HG03175 (cell line): ENCODE data around the gene ERICH3.
"Not testable (repeated sequence)": the region's sequence is repeated elsewhere in the genome, so short reads cannot be mapped to it uniquely, and the experiment has no call there.

Source experiments
- ATAC-seq: cut with Tn5 transposase; IDR thresholded peaks from one replicate; pipeline ENCODE4 v1.9.1; 2021; ENCODE audit warnings: mild to moderate bottlenecking, moderate library complexity; ENCODE audit not compliant: unreplicated experiment

ERICH3 gene

DNA sequence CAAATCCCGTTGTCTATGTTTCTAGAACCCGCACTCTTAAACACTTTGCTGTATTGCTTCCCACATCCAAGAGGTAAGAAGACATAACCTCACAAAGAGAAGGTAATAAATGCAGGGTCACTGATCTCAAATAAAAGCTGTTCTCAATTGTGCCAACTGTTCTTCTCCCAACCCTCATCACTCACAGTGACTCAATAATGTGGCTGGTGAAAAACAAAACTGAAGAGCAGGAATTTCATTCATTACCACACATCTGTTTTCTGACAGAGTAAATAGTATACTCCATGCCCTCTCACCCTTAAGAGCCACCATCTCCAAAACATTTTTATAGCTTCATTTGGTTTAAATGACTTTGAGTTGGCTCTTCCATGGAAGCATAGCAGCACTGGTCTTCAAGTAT lies 6.2 kb upstream of the ERICH3 start:
- no peak for ATAC-seq

DNA sequence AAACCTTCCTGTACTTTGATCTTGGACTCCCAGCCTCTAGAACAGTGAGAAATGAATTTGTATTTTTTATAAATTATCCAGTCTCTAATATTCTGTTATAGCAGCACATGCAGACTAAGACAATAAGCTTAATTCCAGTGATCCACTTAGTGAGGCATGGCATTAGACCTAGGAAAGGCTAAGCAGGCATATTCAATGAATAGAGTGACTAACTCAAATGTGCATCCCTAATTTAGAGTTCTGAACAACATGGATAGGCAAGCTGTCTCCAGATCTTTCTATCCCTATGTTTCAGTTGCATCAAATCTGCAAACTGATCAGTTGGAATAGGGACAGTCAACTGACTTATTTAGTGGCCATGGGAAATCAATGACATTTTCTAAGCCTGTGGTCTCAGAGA lies 4.3 kb upstream of the ERICH3 start:
- no peak for ATAC-seq

DNA sequence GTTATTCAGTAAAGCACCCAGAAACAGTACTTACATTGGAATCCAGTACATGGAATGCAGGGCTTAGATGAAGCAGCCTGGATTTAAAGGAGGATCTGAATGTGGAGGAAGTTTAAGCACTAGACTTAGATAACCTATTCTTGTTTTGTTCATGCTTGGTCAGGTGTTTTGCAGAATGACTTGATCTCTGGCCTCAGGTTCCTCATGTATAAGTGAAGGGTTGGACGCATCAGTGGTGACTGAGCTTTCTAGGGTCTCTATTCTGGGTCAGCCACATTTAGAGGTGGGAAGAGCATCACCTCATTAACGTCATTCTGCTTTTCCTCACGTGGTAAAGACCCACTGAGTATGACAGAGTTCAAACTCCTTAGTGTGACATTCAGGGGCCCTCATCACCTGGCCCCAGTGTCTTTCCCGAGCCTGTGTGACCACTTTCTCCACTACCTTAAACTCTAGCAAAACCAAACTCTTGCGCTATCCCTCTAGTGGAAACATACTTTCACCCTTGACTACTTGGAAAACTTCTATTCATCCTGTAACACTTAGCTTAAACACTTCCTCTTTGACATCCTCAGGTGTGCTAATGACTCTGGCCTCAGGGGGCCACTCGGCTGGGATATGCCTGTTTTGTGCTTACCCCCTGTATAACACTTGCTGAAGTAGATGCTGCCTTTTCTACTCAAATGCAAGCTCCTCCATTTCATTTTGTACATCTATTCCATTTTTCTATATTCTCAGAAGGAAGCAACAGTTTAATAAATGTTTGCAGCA lies 871 bp upstream of the ERICH3 start:
- no peak for ATAC-seq

DNA sequence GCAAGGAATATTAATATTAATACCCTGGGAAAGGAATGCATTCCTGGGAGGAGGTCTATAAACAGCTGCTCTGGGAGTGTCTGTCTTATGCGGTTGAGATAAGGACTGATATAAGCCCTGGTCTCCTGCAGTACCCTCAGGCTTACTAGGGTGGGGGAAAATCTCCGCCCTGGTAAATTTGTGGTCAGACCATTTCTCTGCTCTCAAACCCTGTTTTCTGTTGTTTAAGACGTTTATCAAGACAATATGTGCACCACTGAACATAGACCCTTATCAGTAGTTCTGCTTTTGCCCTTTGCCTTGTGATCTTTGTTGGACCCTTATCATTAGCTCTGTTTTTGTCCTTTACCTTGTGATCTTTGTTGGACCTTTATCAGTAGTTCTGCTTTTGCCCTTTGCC lies 2.7 kb downstream of the ERICH3 start:
- ATAC-seq, result not testable (repeated sequence)

DNA sequence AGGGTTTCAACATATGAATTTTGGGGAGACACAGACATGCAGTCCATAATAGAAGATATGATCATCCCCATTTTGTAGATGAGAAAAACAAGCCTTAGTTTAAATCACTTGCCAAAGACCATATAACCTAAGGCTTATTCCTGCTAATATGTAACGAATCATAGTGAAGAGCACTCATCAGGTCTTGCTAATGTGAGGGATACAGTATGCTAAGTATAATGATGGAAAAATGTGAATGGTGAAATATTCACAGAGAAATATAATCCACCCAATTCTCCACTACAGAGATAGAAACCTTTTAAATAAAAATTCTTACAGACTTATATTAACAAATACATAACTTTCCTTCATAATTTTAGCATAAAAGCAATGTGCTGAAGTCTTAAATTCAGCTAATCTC lies 18.9 kb downstream of the ERICH3 start:
- no peak for ATAC-seq

DNA sequence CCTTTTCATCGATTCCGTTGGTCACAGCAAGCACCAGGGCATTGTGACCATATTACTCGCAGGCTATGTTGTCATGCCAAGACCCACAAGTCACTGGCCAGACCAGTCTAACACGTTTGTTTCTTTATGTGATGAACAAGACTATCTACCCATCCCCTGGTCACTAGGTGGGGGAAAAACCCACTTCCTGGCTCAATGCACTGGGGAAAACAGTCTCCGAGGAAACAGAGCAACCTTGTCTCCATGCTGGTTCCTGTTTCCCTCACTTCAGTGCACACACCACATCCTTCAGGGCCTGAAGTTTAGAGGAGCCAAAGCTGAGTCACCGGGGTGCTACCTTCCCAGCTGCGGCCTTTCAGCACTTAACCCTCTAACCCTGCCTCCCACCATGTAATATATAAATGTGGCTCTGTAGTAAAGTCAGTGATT lies 20.9 kb downstream of the ERICH3 start:
- ATAC-seq, result peak; percentile 99

DNA sequence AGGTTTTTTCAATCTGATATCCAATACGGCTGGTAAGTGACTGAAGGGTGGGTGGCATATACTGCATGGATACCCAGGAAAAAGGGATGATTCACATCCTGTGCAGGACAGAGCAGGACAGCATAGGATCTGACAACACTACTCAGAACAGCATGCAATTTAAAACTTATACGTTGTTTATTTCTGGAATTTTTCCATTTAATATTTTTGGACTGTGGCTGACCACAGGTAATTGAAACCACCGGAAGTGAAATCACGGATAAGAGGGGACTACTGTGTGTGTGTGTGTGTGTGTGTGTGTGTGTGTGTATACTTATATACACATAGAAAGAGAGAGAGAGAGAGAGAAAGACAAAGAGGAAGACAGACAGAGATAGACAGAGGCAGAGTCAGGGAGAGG lies 23.0 kb downstream of the ERICH3 start:
- no peak for ATAC-seq

DNA sequence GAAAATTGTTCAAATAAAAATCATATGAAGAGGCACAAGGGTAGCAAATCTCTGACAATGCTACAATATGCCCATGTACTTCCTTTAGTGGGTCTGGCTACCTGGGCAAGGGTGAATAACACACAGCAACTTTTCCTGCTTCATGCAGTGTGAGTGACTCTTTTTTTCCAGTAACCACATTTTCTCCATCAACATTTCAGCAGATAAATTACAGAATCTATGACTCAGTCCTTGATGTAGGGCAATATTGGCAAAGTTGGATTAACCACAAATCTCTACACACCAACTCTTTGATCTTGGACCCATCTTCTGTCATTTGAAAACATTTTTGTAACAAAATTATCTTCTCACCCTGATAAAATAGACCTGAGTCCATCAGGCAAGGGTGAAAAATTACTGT lies 31.7 kb downstream of the ERICH3 start:
- no peak for ATAC-seq

DNA sequence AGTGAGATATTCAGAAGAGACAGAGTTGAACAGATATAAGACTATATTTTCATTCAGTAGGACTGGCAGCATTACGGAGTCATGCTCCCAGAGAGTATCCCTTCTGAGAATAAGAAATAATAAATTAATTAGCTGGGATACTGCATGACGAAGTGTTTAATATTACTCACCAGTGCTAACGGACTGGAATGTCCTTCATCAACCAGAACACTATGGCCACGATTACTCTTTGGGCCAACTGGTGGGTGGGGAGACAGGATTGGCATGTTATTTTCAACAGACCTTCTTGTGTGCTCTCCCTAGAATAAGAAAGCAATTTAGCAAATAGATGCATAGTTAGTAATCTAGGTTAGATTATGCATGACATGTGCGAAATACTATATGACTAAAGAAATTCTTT lies 32.4 kb downstream of the ERICH3 start:
- no peak for ATAC-seq

DNA sequence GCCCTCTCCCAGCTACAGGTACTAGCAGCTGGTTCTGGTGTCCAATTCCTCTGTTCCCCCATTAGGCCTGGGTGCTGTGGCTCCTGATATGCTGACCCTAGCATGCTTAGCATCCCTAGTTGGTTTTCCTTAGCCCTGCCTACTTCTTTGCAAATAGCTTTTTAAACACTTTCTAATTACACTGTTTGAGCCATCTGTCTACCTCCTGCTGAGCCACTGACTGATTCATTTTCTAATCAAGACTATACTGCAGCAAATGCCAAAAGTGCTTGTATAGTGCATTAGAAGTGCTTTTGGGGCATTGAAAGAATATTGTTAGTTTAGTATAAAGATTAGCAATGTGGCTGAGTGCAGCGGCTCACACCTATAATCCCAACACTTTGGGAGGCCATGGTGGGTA lies 36.3 kb downstream of the ERICH3 start:
- ATAC-seq, result no peak

DNA sequence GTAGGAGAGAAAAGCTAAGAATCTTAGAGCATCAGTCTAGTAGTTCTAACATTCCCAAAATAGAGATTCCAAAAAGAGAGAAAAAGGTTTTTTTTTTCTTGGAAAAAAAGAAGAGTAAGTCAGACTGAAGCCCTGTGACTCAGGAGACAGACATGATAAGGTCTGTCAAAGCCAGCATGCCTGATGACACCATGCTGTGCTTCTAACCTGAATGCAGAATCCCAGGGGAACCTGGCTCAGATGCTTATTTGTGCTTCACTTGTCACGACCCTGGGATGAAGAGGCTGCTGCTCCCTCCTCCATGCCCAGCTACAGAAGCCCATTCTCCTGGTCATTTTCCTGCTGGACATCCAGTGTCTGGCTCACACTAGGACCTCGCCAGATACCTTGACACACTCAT lies 44.3 kb downstream of the ERICH3 start:
- ATAC-seq, result no peak

DNA sequence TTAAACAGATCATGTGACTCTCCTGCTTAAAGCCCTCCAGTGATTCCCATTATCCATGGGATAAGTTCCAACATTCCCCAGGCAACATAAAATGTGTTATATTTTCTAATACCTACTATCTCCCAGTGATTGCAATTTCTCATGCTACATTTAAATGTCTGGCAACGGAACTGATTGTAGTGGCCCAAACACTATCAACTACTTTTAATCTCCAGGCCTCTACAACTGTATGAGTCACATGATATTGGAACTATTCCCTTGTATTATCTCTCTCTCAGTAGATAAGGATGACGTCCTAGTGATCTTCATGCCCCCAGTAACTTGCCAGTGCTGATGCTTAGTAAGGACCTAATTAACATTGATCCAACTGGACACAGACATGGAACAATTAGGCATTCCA lies 49.9 kb downstream of the ERICH3 start:
- ATAC-seq, result no peak

DNA sequence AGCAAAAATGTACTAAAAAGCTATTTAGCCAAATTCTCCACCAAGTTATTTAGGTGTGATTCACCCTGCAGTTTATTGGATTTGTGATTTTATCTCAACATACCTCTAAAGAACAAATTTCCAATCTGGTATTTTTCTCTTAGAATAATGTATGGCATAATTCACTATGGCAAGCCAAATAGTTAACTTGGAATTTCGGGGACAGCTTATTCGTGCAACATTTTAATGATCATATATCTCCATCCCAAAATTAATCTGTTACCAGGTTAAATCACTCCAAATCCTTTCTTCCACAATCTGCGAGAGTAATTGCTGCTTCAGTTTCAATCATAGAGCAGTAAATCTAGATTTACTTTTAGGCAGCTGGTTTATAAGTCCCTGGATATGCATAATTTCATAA lies 53.4 kb downstream of the ERICH3 start:
- no peak for ATAC-seq

DNA sequence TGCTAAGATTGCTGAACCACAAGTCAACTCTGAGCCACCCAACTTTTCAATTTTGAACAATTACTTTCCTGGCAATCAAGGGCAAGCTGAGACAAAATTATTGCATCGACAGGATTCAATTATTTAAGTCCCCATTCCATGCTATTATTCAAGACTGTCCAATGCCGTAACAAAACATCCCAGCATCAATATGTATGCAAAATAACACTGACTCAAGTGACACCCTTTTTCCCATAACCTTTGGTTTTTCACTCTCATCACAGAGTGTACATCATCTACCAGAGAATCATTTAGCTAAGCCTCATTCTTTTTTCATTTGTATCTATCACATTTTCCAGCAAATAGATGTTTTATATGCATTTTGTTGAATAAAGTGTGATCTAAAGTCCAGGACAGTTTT lies 54.6 kb downstream of the ERICH3 start:
- ATAC-seq, result no peak

DNA sequence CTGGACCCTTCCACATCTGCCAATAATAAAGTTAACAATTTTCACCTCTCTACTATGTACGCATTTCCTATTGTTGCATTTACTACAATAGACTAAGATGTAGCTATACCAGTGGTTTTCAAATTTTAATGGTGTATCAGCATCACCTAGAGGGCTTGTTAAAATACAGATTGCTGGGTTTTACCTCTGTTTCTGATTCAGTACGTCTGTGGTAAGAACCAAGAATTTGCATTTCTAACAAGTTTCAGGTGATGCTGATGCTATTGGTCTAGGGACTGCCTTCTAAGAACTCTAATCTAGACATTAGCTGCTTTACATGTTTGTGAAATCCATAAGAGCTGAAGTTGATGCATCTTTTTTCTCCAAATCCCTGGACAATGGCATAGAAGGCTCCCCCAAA lies 59.7 kb downstream of the ERICH3 start:
- ATAC-seq, result peak; percentile 68

DNA sequence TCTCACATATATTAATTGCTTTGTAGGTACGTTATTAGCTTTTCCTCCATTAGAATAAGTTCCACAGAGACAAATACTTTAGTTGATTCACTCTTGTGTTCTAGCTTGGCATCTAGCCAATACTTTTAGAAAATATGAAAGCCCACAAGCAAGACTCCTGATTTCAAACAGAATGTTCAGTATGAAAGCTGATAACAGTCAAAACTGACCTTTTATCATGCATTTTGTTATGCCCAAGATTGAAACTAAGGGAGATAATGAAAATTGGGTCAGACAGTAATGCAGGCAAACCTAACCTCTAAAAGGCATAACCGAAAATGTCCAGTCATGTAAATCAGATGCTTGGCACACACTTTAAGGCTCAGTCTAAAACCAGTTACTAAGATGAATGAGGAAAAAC lies 61.7 kb downstream of the ERICH3 start:
- ATAC-seq, result no peak

DNA sequence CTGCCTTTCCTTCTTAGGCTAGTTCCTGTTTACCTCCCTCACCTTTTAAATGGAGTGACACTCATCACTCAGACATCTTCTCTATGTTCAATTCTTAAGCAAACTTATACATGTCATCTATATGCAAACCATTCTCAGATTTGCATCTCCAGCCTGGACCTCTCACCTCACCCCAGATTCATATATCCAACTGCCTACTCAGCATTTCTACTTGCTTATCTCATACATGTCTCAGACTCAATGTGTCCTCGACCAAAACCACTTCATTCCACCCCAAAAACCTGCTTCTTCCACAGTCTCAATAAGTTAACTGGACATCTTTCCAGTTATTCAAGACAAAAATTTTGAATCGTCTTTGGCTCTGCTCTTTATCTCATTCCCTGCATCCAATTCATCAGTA lies 62.6 kb downstream of the ERICH3 start:
- no peak for ATAC-seq

DNA sequence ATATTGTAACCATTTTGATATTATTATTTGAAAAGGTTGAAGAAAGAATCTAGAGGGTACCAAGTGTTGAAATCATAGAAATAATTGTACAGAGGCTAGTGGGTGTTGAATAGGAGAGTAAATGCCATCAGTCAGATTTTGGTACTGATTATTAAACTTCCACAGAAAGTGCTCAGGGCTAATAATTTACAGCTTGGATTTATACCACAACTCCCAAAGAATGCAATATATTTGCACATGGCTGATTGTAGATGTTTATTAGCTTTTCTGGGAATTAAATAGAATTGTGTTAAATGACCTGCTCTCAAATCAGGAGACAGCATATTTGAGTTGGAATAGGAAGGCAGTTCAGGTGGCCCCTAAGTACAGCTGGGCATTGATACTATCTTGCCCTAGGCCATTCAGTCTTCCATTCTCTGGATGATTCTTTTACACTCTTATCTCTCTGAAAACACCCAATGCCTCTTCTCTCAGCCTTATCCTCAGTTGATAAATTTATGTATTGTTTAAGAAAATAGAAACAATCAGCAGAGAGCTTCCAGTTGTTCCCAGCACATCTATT lies 63.7 kb downstream of the ERICH3 start:
- ATAC-seq, result no peak

DNA sequence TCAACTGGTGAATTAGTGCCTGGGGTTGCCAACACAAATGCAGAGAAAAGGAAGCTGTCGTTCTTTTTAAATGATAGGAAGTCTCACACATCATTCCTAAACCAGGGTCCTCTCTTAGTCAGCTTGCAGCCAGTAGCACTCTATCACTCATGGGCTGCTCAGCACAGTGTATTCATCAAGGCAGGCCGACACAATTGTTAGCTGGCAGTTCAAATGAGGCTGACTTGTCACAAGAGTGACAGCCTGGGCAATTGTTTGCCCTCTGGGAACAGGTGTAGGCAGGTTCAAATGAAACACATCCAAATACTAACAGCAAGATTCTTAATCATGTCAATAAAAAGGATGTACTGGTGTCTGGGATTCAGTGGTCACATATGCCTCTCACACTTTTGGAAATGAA lies 76.9 kb downstream of the ERICH3 start:
- no peak for ATAC-seq

DNA sequence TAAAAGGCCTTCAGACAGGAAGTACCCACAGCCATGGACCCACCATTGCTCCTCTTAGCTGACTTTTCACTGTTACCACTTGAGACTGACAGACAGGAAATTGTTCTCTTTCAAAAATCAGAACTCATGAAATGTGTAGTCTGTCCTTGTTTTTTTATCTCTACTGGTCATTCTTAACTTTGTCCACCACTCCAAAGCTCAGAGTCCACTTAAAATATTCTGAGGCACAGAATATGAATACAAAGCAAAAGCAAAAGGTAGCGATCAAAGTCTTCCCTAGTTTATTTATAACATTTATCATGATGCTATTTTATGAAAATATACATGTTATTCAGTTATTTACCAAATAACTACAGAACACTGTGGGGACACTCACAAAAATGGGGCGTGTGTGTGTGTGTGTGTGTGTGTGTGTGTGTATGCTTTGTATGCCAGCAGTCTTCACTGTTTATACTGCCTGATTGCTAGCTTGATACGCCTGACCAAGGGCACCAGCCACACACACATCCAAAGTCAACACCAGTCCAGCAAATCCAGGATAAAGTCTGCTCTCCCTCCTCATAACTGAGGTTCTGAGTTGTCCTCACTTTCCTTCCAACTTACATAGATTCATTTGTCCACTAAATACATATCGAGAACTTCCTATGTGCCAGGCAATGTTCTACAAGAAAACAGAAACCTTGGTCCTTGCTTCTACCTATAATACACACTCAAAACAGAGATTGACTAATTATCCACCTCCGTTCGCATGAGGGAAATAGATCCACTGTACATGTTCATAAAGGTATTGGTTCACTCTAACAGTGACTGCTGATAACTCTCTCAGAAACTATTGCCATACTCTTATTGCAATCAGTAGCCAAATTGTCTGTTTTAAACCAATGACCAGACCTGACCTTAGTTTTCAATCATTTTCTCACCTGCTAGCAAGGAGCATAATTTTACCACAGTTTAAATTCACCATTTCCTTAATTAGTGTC lies 79.4 kb downstream of the ERICH3 start:
- no peak for ATAC-seq

DNA sequence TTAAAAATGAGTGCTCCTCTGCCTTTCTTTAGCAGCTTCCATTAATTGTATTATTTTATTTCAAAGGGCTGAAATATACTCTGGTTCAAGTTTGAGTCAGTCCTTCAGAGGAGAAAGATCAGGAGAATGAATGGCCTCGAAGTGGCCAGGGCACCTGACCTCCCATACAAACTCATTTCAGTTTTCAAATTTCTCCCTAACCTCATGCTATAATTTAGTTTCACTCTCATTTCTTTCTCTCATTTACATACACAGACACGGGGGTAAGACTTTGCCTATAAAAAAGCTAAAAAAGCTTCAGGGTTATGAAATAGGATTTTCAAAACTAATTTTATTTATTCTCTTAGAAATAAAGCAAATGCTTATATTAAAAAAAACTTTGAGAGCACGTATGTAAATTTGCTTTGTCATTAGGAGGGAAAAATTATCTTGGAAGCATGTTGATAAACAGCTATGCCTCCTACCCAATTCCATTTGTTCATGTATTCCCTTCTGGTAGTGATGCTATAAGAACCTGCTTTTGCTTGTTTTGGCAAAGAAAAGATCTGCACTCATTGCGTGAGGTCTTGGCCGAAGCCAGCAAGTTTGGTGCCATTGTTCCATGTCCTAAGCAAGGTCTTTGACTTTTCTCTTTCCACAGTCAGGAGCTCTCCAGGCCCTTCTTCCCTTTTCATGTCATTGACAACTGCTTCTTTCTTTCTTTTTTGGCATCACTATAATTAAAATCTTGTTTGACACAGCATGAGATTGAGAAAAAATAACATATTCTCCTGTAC lies 80.8 kb downstream of the ERICH3 start:
- ATAC-seq, result no peak
